ENCODE measurements around the gene USP4.

Gene USP4

DNA sequence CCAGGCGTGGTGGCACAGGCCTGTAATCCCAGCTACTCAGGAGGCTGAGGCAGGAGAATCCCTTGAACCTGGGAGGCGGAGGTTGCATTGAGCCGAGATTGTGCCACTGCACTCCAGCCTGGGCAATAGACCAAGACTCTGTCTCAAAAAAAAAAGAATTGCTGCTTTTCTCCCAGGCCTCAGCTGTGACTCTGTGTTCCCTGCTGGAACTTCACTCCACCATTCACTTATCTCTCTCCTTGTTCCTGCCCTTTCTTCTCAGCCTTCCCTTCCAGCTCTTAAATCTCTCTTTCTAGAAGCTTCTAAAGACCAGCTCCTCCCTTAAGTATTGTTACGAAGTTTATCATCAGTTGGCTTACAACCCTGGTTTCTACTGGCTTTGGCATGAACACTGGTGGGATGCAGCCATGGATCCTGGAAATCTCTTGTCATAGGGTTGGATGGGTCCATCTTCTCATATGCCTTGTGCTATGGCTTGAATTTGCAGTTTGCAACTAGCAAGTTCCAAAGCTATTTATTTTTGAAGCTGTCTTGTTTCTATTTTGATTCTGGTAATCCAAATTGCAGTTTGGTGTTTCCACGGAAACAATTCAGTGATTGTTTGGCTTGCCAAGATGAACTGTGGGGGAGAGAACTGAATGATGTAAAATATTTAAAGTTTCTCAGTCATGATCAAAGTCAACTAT, 73.3 kb downstream of the USP4 start:
- Histone ChIP-seq H3K4me1 (ENCODE audit: insufficient read depth, low read length, severe bottlenecking) (no peaks in the 10 kb centered on the region), H3K36me3 (ENCODE audit: insufficient read depth, low read length) (peaks cover 8% of the 10 kb centered on the region; the same call in 1 of the 2 replicates), H3K9me2 (ENCODE audit: low read depth, low read length) (no peaks in the 10 kb centered on the region), H2AFZ (ENCODE audit: low read length) (no peak overlapping the region), H3K27me3 (ENCODE audit: insufficient read depth, low read length) (no peaks in the 10 kb centered on the region), H4K20me1 (ENCODE audit: insufficient read depth, low read length) (no peaks in the 10 kb centered on the region), H3K9me3 (ENCODE audit: low read length) (no peaks in the 10 kb centered on the region), H3K9ac (ENCODE audit: low read length) (no peak overlapping the region), H3K27ac (ENCODE audit: low read depth, low read length, poor library complexity, severe bottlenecking) (no peak overlapping the region), H3F3A (ENCODE audit: insufficient read depth, low read length) (no peaks in the 10 kb centered on the region), H3K4me2 (ENCODE audit: low read length) (no peak overlapping the region), H3K79me2 (ENCODE audit: insufficient read depth, low read length) (no peaks in the 10 kb centered on the region), H3K4me3 (ENCODE audit: low read depth, low read length, poor library complexity, severe bottlenecking) (no peak overlapping the region)
- TF ChIP-seq, protein P1, sequence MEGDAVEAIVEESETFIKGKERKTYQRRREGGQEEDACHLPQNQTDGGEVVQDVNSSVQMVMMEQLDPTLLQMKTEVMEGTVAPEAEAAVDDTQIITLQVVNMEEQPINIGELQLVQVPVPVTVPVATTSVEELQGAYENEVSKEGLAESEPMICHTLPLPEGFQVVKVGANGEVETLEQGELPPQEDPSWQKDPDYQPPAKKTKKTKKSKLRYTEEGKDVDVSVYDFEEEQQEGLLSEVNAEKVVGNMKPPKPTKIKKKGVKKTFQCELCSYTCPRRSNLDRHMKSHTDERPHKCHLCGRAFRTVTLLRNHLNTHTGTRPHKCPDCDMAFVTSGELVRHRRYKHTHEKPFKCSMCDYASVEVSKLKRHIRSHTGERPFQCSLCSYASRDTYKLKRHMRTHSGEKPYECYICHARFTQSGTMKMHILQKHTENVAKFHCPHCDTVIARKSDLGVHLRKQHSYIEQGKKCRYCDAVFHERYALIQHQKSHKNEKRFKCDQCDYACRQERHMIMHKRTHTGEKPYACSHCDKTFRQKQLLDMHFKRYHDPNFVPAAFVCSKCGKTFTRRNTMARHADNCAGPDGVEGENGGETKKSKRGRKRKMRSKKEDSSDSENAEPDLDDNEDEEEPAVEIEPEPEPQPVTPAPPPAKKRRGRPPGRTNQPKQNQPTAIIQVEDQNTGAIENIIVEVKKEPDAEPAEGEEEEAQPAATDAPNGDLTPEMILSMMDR (IDR thresholded peaks at IDR 0.05; ENCODE audit: low read length) = no peak
- TF ChIP-seq EZH2 (IDR thresholded peaks at IDR 0.05; ENCODE audit: borderline replicate concordance, low read length) = no peak

DNA sequence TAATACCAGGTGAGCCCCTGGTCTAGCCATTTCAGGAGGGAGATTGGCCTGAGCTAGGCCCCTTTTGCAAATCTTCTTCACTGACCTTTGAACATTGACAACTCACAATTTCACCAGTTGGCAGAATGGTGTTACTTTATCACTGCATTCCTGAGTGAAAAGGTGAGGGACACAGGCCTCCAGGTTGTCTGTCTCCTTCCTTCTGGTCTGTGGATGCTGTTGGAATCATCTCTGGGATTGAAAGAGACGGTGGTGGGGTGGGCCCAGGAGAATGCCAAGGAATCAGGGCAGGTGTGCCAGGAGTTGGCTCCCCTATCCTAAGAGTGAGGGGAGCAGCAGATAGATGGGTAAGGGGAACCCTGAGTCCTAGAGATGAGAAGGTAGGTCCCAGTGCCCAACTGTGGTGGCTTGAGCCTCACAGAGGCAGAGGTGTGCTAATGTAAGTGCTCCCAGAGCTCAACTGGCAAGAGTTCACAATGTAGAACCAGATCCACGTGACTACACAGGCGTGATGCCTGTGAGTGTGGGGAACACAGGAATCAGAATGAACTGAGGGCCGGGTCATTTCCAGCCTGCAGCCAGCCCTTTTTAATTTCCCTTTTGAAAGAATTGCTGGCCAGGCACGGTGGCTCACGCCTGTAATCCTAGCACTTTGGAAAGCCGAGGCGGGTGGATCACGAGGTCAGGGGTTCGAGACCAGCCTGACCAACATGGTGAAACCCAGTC, 74.0 kb downstream of the USP4 start:
- H3K4me1 ChIP-seq (ENCODE audit: insufficient read depth, low read length, severe bottlenecking) = no peaks in the 10 kb centered on the region
- no peak overlapping the region for H3K4me2 ChIP-seq (ENCODE audit: low read length)
- no peaks in the 10 kb centered on the region for H3K9me2 ChIP-seq (ENCODE audit: low read depth, low read length)
- H3F3A ChIP-seq (ENCODE audit: insufficient read depth, low read length) = no peaks in the 10 kb centered on the region
- no peak overlapping the region for H3K9ac ChIP-seq (ENCODE audit: low read length)
- H3K27me3 ChIP-seq (ENCODE audit: insufficient read depth, low read length) = no peaks in the 10 kb centered on the region
- no peaks in the 10 kb centered on the region for H3K79me2 ChIP-seq (ENCODE audit: insufficient read depth, low read length)
- no peak overlapping the region for H2AFZ ChIP-seq (ENCODE audit: low read length)
- TF ChIP-seq, protein P1 (IDR thresholded peaks at IDR 0.05; ENCODE audit: low read length) = no peak
- no peak for TF ChIP-seq EZH2 (IDR thresholded peaks at IDR 0.05; ENCODE audit: borderline replicate concordance, low read length)
- H4K20me1 ChIP-seq (ENCODE audit: insufficient read depth, low read length) = no peaks in the 10 kb centered on the region
- peaks cover 8% of the 10 kb centered on the region; the same call in 1 of the 2 replicates for H3K36me3 ChIP-seq (ENCODE audit: insufficient read depth, low read length)
- H3K27ac ChIP-seq (ENCODE audit: low read depth, low read length, poor library complexity, severe bottlenecking) = no peak overlapping the region
- H3K9me3 ChIP-seq (ENCODE audit: low read length) = no peaks in the 10 kb centered on the region
- H3K4me3 ChIP-seq (ENCODE audit: low read depth, low read length, poor library complexity, severe bottlenecking) = no peak overlapping the region

DNA sequence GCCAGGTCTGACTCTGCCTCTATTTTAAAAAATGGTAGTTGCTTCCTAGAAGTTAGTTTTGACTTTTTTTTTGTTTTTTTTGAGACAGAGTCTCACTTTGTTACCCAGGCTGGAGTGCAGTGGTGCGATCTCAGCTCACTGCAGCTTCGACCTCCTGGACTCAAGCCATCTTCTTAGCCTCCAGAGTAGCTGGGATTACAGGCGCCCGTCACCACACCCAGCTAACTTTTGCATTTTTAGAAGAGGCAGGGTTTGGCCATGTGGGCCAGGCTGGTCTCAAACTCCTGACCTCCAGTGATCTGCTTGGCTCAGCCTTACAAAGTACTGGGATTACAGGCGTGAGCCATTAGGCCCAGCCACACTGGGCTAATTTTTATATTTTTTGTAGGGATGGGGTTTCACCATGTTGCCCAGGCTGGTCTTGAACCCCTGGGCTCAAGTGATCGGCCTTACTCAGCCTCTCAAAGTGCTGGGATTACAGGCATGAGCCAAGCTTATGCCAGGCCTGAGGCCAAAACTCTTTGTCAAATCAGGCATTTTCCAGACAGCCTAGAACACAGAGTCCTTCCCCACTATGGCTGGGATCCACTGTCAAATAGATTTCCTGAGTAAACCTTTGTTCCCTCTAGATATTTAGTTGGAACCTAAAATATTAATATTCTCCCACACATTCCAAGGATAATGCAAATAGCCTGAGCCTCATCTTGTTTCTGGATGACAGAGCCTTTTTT, 76.5 kb downstream of the USP4 start:
- Histone ChIP-seq H3K27ac (ENCODE audit: low read depth, low read length, poor library complexity, severe bottlenecking) (no peak overlapping the region), H3K36me3 (ENCODE audit: insufficient read depth, low read length) (no peaks in the 10 kb centered on the region), H3K9ac (ENCODE audit: low read length) (no peak overlapping the region), H2AFZ (ENCODE audit: low read length) (no peak overlapping the region), H4K20me1 (ENCODE audit: insufficient read depth, low read length) (no peaks in the 10 kb centered on the region), H3K9me2 (ENCODE audit: low read depth, low read length) (no peaks in the 10 kb centered on the region), H3K79me2 (ENCODE audit: insufficient read depth, low read length) (no peaks in the 10 kb centered on the region), H3K4me1 (ENCODE audit: insufficient read depth, low read length, severe bottlenecking) (no peaks in the 10 kb centered on the region), H3F3A (ENCODE audit: insufficient read depth, low read length) (no peaks in the 10 kb centered on the region), H3K4me3 (ENCODE audit: low read depth, low read length, poor library complexity, severe bottlenecking) (no peak overlapping the region), H3K4me2 (ENCODE audit: low read length) (no peak overlapping the region), H3K9me3 (ENCODE audit: low read length) (no peaks in the 10 kb centered on the region), H3K27me3 (ENCODE audit: insufficient read depth, low read length) (no peaks in the 10 kb centered on the region)
- TF ChIP-seq, protein P1 (IDR thresholded peaks at IDR 0.05; ENCODE audit: low read length) = no peak
- TF ChIP-seq EZH2 (IDR thresholded peaks at IDR 0.05; ENCODE audit: borderline replicate concordance, low read length) = no peak
